Endothelial cell of umbilical vein (primary cell): ENCODE data around the gene CD226.

Source experiments
- CTCF ChIP-seq, 2 donors: IDR thresholded peaks; 1 replicate in 1 of 2; 2 replicates in 1 of 2; pipeline ENCODE4 v1.5.1; 2011; ENCODE audit warnings: low read length in 2 of 2, mild to moderate bottlenecking in 2 of 2, moderate library complexity in 2 of 2, control low read depth in 1 of 2, inconsistent platforms in 1 of 2, low read depth in 1 of 2; ENCODE audit not compliant: insufficient read depth in 1 of 2; ENCODE audit errors: extremely low read depth in 1 of 2
- EZH2 ChIP-seq: IDR thresholded peaks from 2 replicates; pipeline ENCODE4 v1.6.1; 2012; ENCODE audit warnings: borderline replicate concordance, low read depth, mild to moderate bottlenecking, moderate library complexity, low read length, inconsistent platforms; ENCODE audit not compliant: severe bottlenecking
- FOS ChIP-seq: IDR thresholded peaks from 2 replicates; pipeline ENCODE4 v1.6.1; 2011; ENCODE audit warnings: mild to moderate bottlenecking, low read length, moderate library complexity, borderline replicate concordance; ENCODE audit not compliant: insufficient read depth
- GATA2 ChIP-seq: IDR thresholded peaks from 2 replicates; pipeline ENCODE4 v1.7.0; 2011; ENCODE audit warnings: low read depth, mild to moderate bottlenecking, moderate library complexity, mixed read lengths, low read length; ENCODE audit not compliant: insufficient read length, insufficient read depth
- JUN ChIP-seq: IDR thresholded peaks from 2 replicates; pipeline ENCODE4 v1.6.1; 2011; ENCODE audit warnings: borderline replicate concordance, low read depth; ENCODE audit not compliant: insufficient read length, insufficient read depth
- MAX ChIP-seq: IDR thresholded peaks from 2 replicates; pipeline ENCODE4 v1.6.1; 2011; ENCODE audit not compliant: insufficient read depth, insufficient read length
- MYC ChIP-seq: IDR thresholded peaks from one replicate; pipeline ENCODE4 v1.6.1; 2011; ENCODE audit warnings: mild to moderate bottlenecking, low read depth, low read length
- POLR2A ChIP-seq: IDR thresholded peaks from 2 replicates; pipeline ENCODE4 v1.6.1; 2012; ENCODE audit warnings: low read depth, mild to moderate bottlenecking, control low read depth, low read length
- POLR2AphosphoS5 ChIP-seq: IDR thresholded peaks from 2 replicates; pipeline ENCODE4 v1.6.1; 2012; ENCODE audit warnings: low read depth, mild to moderate bottlenecking, control low read depth, low read length, moderate library complexity; ENCODE audit not compliant: insufficient read depth

- TF ChIP-seq POLR2AphosphoS5, result no peak
- no peak for TF ChIP-seq CTCF (IDR thresholded peaks at IDR 0.05; ENCODE audit: extremely low read depth in 1 of 2, insufficient read depth in 1 of 2, low read depth in 1 of 2, low read length in 2 of 2)
- TF ChIP-seq POLR2A, result no peak
- TF ChIP-seq FOS, result no peak
- no peak for TF ChIP-seq EZH2
- no peak for TF ChIP-seq MAX
- TF ChIP-seq GATA2, result no peak
- no peak for TF ChIP-seq MYC
- no peak for TF ChIP-seq JUN
Observed at GRCh38 chr18:69898241-69898861, 49.3 kb downstream of the CD226 start.
